GM18502 (cell line): ENCODE measurements around the gene PALM2AKAP2.
"Not testable (repeated sequence)": the region's sequence is repeated elsewhere in the genome, so short reads cannot be mapped to it uniquely, and the experiment has no call there.

Experiments used
- ATAC-seq: cut with Tn5 transposase; IDR thresholded peaks from one replicate; pipeline ENCODE4 v1.9.1; 2021; ENCODE audit warnings: mild to moderate bottlenecking; ENCODE audit not compliant: unreplicated experiment, poor library complexity

PALM2AKAP2 gene

GRCh38 chr9:109799792-109800191 lies 19.8 kb downstream of the PALM2AKAP2 start:
- ATAC-seq, result no peak

GRCh38 chr9:109801484-109801883 lies 21.5 kb downstream of the PALM2AKAP2 start:
- ATAC-seq, result no peak

GRCh38 chr9:109802491-109802890 lies 22.5 kb downstream of the PALM2AKAP2 start:
- ATAC-seq, result no peak

DNA sequence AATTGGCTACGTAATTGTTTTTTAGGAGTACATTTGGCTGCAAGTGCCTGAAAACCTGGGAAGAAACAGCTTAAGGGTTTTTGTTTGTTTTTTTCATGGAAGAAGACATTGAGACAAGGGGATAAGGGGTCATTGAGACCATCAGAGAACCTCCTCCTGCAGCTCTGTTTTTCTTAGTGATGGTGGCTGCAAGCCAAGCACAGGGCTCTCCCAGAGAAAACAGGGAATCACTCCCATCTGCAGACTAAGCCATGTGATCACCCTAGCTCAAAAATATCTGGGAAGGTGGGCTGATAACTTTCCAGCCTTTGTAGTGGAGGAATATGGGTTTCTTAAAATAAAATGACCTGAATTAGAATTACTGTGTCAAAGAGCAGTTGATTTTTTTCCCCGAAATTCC lies 25.1 kb downstream of the PALM2AKAP2 start:
- ATAC-seq, result no peak

DNA sequence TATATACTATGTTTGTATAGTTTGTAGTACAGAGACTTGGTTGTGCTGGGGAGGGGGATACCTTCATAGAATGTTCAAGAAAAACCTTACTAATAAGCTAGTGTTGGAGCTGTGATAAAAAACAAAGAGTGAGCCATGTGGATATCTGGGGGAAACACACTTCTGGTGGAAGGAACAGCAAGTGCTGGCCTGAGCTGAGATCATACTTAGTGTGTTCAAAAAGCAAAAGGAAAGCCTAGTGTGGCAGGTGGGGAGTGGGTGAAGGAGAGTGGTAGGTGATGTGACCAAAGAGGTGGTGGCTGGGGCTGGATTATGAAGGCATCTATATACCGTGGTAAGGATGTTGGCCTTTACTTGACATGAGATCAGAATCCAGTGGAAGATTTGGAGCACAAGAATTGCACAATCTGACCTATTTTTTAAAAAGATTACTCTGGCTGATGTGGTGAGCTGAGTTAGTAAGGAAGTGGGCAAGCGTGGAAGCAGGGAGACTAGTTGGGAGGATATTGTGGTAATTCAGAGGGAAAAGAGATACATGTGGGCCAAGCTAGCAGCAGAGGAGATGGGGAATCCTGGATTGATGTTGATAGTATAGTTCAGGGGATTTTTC lies 26.6 kb downstream of the PALM2AKAP2 start:
- no peak for ATAC-seq

DNA sequence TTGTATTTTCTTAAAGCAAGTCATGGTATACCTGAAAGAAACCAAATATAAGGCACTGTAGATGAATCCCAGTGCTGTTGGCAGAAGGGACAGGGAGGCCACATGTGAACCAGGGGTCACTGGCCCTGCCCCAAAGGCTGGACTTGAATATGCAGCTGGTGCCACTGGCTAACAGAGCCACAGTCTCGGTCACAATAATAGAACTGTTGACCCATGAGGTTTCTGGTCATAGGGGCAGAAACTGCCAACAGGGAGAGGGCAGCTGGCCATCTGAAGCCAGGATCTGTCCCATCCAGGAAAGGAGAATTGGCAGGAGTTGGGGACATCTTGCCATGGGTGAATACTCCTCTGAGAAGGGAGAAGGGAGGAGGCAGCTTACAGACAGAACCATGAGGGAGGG lies 31.9 kb downstream of the PALM2AKAP2 start:
- ATAC-seq, result no peak

DNA sequence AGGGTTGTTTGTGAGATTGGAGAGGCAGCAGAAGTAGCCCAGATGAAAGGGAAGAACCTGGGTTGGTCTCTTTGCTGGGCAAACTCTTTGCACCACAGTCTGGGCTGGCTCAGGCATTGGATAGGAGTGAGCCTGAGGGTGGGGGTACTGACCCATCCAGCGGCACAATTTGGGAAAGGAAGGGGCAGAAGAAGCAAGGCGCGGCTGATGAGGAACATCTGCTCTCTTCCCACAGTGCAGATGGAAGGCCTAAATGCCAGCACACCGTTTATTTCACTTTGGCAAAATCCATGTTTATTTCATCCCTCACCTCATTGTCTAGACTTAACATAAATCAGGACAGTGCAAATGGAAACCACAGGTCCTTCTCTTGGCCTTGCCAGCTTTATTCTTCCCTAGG lies 32.3 kb downstream of the PALM2AKAP2 start:
- ATAC-seq, result no peak

DNA sequence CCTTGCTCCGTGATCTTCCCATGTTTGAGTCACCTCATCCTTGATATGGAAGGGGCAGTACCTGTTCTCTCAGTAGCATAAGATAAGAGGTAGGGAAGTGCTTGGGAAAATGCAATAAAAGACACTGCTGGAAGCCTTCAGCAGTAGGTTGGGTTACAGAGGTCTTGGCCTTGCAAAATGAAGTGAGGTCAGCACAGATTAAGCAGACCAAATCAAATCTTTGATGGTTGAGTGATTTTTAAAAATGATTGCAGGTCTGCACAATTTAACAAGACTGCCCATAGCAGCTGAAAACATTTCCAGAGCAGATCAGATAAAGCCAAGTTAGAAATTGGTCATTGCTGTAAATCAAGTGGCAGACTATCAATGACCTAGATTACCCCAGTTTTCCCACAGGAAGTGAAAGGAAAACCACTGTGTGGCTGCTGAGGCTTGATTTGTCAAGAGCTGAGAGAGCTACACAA lies 32.9 kb downstream of the PALM2AKAP2 start:
- ATAC-seq, result no peak

DNA sequence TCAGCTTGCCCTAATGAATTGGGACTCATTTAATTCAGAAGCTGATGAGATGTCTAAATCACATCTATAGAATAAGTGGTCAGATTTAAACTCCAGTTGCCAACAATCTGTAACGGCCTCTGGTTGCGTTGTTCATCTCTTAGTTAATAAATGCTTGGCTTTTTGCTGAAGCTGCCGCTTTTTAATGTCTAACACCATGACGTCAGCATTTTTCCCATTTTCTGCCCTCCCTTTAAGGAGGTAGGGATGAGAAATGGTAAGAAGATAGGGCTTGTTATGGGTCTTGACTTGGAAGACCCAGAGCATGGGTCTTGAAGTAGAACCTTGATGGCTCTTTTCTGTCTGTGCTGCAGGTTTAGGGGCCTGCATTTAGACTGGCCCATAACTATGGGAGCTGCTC lies 33.3 kb downstream of the PALM2AKAP2 start:
- no peak for ATAC-seq

DNA sequence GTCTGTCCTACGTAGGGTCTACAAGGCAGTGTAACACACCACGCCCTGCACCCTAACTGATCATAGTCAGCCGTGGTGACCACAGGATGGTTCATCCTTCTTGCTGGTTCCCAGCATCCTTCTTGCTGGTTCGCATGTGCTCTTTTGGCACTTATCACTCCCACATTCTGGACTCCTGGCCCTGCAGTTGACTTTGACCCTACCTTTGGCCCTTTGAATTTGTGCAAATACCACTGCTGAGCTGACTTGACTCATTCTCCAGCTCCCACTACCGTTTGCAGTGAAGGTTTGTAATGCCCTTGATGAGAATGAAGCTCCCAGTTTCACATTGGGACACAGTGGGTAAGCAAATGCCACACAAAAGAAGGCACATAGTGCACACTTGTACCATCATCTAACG lies 33.8 kb downstream of the PALM2AKAP2 start:
- ATAC-seq, result no peak

DNA sequence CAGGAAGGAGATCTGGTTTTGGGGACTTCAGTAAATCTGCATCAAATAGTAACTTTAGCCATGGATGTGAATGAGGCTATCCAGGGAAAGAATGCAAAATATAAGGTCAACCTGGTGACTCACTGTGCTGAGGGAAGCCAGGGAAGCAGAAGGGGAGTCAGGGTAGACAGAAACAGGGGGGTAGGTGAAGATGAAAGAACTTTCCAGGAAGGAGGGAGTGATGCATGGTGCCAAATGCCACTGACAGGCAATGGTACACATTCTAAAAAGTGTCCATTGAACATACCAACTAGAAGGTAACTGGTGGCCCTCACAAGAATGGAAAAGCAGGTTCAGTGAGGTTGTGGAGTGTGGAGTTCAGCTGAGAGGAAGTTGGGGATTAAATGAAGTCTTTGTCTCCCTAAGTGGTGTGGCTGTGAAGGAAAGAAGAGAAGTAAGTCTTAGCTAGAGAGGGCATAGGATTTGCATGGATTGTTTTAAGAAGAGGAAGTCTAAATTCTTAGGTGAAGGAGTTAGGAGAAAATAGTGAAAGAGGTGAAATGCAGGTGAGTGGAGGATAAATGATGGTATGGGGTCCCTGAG lies 35.5 kb downstream of the PALM2AKAP2 start:
- no peak for ATAC-seq

DNA sequence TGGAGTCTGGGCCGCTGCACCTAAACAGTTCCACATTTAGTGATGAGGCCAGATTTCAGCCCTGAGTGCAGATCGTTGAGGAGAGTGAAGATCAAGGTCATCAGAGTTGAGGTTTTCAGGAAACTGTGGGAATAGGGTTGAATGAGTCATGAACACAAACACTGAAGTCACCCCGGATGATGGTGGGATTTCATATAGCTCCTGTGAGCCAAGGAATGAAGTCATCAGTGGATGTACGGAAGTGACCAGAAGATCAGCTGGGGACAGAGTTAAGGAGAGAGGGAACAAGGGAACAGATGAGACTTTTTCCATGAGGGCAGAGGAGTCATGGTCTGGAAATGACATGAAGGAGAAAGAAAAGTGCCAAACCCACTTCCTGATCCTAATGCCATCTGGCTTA lies 36.5 kb downstream of the PALM2AKAP2 start:
- ATAC-seq, result no peak

DNA sequence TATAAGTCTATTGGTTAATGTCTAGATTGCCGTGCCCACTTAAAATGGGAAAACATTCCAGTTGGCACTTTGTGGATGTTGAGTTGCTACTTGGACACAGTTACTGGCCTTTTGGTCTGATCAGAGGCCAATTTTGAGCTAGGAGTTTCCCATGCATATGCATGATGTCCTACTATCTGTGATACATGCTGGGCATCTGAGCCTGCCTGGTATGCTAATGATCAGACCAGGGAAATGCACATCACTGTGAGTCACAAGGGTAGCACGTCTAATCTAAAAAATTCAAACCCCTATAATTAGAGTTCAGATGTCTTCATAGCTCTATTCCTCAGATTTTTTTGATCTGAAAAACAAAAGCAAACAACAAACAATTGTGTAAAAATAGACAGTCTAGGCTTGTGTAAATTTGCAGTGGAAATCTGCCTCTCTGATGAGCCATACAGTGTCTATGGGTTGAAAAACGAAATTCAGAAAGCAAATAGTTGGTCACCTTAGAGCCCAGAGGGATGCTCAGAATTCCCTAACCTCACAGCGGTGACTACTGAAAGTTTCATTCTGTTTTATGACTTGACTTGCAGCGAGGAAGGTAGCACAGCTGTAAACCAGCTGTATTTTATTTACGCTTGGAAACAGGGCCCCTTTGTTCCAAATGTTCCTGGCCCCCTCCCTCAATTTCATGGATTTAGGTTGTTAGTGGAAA lies 37.3 kb downstream of the PALM2AKAP2 start:
- ATAC-seq, result no peak

GRCh38 chr9:109817846-109818472 lies 38.0 kb downstream of the PALM2AKAP2 start:
- ATAC-seq, result peak; percentile 75

- no peak for ATAC-seq
These were observed 41.7 kb downstream of the PALM2AKAP2 start for GRCh38 chr9:109821711-109822110.

GRCh38 chr9:109825383-109825782 lies 45.4 kb downstream of the PALM2AKAP2 start:
- ATAC-seq, result not testable (repeated sequence)

GRCh38 chr9:109826559-109826958 lies 46.6 kb downstream of the PALM2AKAP2 start:
- ATAC-seq, result no peak

GRCh38 chr9:109828254-109828653 lies 48.3 kb downstream of the PALM2AKAP2 start:
- ATAC-seq, result no peak
